HG03097 (cell line): ENCODE measurements around the gene TOMM20L.

Source experiments
- ATAC-seq: cut with Tn5 transposase; IDR thresholded peaks from one replicate; pipeline ENCODE4 v1.9.1; 2021; ENCODE audit not compliant: unreplicated experiment, low FRiP score

The TOMM20L gene

DNA sequence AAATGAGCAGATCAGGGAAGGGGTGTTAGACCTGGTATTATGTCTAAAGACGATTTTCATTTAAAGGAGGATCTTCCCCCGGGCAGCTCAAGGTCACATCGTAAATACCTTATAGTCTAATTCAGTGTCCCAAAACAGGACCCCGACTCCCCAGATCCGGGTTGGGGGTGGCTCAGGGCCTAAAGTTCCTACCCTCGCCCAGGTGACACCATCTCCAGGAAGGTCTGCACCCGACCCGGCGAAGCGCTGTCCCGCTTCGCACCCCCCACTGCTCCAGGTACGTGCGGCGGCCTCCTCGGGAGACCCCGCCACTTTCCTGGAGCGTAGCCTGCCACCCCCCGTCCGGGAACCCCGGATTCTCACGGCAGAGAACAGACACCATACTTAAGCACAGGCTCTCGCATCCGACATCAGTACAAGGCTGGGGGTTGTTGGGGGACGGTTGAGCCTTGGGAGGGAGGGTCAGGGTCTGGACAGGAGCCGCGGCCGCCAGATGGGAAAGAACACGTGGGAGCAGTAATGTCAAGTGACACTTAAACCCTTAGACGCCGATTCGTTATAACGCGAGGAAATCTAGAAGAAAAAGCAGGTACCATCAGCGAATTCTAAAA lies 31.0 kb downstream of the TOMM20L start:
- peak; percentile 17 for ATAC-seq

DNA sequence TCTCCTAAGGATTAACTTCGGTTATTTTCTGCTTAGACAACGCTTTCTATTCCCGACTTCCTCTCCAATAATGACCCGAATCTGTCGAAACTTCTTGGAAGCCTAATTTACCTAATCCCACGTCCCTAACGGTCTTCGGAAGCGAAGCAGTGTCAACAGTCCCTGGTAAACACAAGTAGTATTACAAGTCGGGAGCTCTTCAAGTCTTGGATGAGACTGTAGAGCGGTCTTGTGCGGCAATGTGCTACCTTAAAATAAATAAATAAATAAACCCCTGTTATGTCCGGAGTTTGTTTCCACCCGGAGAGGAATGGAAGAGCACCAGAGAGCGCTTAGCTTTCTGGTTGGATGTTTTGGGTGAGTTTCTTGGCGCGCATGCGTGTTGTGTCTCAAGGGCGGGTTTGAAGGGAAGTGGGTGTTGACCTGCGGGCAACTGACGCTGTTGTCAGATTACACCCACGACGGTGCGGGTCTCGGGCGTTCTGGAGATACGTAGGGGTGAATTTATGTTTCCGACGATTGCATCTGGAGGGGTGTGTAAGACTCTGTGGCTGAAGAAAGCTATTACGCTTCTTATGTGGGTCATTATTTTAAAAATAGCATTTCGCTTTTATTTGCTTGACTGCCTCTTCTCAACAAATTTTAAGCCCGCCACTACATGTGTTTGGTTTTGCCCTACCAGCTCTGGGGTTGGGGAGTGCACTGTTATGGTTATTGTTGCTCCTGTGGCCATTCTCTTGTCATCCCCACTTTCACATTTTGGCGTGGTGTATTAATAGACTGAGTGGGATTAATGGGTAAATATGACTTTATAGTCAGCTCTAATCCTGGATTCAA lies 31.8 kb downstream of the TOMM20L start, which contains the start of the genes KIAA0586 and TIMM9:
TSS of gene KIAA0586 (plus strand) at position 439 of the 837 bp plus-strand sequence. CDS start 546 bp downstream, outside the sequence.
TSS of gene TIMM9 (minus strand) at position 251 of the 837 bp plus-strand sequence. CDS start 15,586 bp downstream, outside the sequence.
- peak; percentile 87 for ATAC-seq

DNA sequence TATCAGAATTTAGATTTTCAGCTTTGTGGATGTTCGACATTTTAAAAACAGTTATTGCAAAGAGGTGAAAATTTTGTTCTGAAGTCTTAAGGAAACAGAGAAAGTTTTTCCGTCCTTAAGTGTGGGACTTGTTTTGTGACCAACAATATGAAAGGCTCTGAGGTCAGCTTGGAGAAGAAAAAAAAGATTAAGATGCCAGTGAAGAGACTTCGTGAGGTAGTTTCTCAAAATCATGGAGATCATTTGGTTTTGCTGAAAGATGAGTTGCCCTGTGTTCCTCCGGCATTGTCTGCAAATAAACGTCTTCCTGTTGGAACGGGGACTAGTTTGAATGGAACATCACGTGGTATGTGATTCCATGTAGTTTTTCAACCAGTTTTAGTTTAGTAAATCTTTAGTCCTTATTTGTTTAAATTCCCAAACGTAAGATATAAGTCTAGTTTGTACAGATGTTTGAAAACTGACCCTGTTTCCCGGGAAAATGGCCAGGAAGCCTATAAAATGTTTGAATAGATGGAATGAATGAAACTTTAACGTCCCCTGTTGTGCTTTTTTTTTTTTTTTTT lies 32.5 kb downstream of the TOMM20L start:
- ATAC-seq: no peak

DNA sequence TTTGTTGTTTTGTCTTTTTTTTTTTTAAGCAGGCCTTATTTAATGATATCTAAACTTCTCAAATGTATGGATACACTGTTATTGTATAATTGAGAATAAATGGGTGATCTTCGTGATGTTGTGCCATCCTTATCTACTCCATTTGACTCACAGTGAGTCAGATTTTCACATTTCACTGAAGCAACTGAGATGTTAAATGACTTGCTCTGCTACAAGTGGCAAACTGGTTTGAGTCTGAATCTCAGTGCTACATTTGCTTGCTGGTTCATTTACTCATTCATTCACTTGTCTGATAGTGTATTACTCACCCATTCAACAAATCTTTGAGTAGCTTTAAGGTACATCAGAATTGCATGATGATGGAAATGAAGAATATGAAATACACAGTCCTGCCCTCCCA lies 34.4 kb downstream of the TOMM20L start:
- ATAC-seq: no peak

DNA sequence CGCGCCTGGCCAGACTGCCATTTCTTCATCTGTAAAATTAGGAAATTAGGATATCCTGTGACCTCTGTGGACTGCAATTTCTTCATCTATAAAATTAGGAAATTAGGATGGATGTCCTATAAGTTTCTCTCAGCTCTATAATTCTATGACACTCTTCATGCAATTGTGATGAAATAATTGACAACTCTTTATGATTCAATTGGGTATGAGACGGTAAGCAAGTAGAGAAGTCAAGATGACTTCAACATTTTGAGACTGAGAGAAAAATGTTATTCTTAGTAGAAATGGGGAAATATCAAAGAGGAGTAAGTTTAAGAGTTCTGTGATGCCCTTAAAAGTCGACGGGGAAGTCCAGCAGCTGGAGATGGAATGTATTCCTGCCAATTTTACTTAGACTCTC lies 43.7 kb downstream of the TOMM20L start:
- no peak for ATAC-seq

DNA sequence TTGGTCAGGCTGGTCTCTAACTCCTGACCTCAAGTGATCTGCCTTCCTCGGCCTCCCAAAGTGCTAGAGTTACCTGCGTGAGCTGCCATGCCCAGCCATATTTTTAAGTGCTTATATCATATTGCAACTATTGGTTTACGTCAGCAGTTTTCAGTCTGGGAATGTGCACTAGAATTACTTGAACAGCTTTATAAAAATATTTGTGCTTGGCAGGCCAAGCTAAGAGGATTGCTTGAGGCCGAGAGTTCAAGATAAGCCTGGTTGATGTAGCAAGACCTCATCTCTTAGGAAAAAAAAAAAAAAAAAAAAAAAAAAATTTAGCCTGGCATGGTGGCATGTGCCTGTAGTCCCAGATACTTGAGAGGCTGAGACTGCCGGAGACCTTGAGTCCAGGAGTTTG lies 48.9 kb downstream of the TOMM20L start:
- no peak for ATAC-seq

DNA sequence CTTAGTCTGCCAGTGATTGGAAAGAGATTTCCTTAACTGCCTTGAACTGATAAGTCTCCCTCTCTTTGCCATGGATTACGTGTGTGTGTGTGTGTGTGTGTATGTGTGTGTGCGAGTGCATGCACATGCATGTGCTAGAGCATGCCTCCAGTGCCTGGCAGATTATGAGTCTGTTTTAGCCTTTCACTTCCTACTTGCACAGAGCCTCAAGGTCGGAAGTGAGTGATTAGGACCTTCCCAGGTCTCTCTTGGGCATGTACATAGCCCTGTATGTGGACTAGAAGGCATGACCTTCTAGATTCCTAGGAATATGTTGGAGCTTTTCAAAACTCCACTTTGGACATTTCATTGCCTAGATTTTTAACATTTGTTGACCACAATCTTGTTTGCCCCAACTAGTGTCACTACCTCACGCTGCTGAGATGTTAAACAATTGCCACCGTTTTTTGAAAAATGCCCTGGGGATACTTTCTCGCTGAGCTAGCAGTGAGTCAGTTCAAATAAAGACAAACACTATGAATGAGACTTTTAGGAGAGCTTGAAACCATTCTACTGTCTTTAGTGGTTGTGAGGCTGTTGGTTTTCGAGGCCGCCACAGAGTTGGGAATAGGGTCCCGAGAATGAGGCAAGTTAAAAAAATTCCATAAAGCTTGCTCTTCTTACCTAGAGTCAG lies 60.0 kb downstream of the TOMM20L start:
- ATAC-seq: no peak
